Activated T-helper 2 cell treated with anti-CD3 and anti-CD28 coated beads, Interferon-gamma antibody, Interleukin-2, Interleukin-4, amounts not matched to agents 10 μg/mL and 5 μg/mL and 100 μg/mL, durations not matched to agents 14 hours and 24 hours and 36 hours (primary cell): Measurements from ENCODE around the gene CFAP52. TPM values are rescaled to one million over a fixed set of nuclear protein-coding genes. Genes with fewer than 3 reads are reported as not detected.
"Not testable (repeated sequence)": the region's sequence is repeated elsewhere in the genome, so short reads cannot be mapped to it uniquely, and the experiment has no call there.

Source experiments
- DNase-seq: peaks from one replicate; pipeline ENCODE4 v3.0.0; 2021; ENCODE audit warnings: low spot score
- H3K27ac Mint-ChIP-seq: one replicate; pipeline ENCODE4 v1.8.0; 2021; ENCODE audit warnings: mixed read lengths
- H3K27me3 Mint-ChIP-seq: one replicate; pipeline ENCODE4 v1.8.0; 2021; ENCODE audit warnings: low read depth, mixed read lengths
- H3K36me3 Mint-ChIP-seq: one replicate; pipeline ENCODE4 v1.8.0; 2021; ENCODE audit warnings: low read depth, mixed read lengths
- H3K4me1 Mint-ChIP-seq: one replicate; pipeline ENCODE4 v1.8.0; 2021; ENCODE audit warnings: low read depth, mixed read lengths
- H3K4me3 Mint-ChIP-seq: one replicate; pipeline ENCODE4 v1.8.0; 2021; ENCODE audit warnings: low read depth, mild to moderate bottlenecking, moderate library complexity, mixed read lengths
- H3K9me3 Mint-ChIP-seq: one replicate; pipeline ENCODE4 v1.8.0; 2021; ENCODE audit warnings: mixed read lengths
- intact Hi-C: fragments of 100-400 bp; cut with micrococcal nuclease; formaldehyde crosslinking; loops from one replicate; pipeline ENCODE4 v1.15.1; 2023
- total RNA-seq: library from RNA; stranded (reverse); gene quantifications from 2 replicates; pipeline ENCODE4 v1.2.3, GENCODE V29; 2022

The CFAP52 gene
- total RNA-seq, 1 donor from 2014 or later = not detected

DNA sequence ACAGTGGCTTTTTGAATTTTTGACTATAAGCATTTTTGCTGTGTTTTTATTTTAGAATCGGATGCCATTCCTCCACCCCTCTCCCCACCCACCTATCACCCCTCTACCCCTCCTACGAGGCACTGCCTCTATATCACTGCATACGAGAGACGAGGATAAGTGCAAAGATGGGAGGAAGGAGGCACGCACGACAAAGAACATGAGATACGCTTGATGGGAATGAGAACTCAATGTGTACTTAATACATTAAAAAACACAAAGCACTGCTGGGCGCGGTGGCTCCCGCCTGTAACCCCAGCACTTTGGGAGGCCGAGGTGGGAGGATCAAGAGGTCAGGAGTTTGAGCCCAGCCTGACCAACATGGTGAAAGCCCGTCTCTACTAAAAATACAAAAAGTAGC is 60.1 kb downstream of the CFAP52 start:
- no peaks in the 10 kb centered on the region for H3K9me3 Mint-ChIP-seq
- H3K27ac Mint-ChIP-seq = no peak overlapping the region
- intact Hi-C loops = no loop called here
- H3K36me3 Mint-ChIP-seq = no peaks in the 10 kb centered on the region
- no peaks in the 10 kb centered on the region for H3K27me3 Mint-ChIP-seq
- no peak overlapping the region for H3K4me3 Mint-ChIP-seq
- no peak for DNase-seq
- no peaks in the 10 kb centered on the region for H3K4me1 Mint-ChIP-seq

DNA sequence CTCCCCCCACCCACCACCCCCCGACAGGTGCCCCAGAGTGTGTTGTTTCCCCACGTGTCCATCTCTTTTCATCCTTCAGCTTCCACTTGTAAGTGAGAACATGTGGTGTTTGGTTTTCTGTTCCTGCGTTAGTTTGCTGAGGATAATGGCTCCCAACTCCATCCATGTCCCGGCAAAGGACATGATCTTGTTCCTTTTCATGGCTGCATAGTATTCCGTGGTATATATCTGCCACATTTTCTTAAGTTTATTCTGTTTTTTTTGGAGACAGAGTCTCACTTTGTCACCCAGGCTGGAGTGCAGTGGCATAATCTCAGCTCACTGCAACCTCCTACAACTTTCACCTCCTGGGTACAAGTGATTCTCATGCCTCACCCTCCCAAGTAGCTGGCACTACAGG is 63.9 kb downstream of the CFAP52 start:
- not testable (repeated sequence) for DNase-seq

GRCh38 chr17:9643611-9644010 is 67.2 kb downstream of the CFAP52 start:
- Mint-ChIP-seq H3K27ac (no peak overlapping the region), H3K36me3 (no peaks in the 10 kb centered on the region), H3K9me3 (no peaks in the 10 kb centered on the region), H3K4me3 (no peak overlapping the region), H3K27me3 (peaks cover 36% of the 10 kb centered on the region), H3K4me1 (peaks cover 14% of the 10 kb centered on the region)
- DNase-seq = no peak
- intact Hi-C loops = no loop called here

More for the DNA sequence above, 63.9 kb downstream of the CFAP52 start:
- H3K4me3 Mint-ChIP-seq, H3K27ac Mint-ChIP-seq, intact Hi-C loops, H3K4me1 Mint-ChIP-seq, H3K9me3 Mint-ChIP-seq, H3K36me3 Mint-ChIP-seq: not testable (repeated sequence)
- peaks cover 15% of the 10 kb centered on the region for H3K27me3 Mint-ChIP-seq

- peaks cover 14% of the 10 kb centered on the region for H3K4me1 Mint-ChIP-seq
- peak; percentile 8 for DNase-seq
- peak within 1 kb of the TSS; percentile 74 for H3K4me3 Mint-ChIP-seq
- intact Hi-C loops = no loop called here
- peaks cover 38% of the 10 kb centered on the region for H3K27me3 Mint-ChIP-seq
- H3K36me3 Mint-ChIP-seq = no peaks in the 10 kb centered on the region
- H3K9me3 Mint-ChIP-seq = no peaks in the 10 kb centered on the region
- H3K27ac Mint-ChIP-seq = no peak within 1 kb of the TSS
These were observed 68.7 kb downstream of the CFAP52 start, which contains the start of gene USP43 for GRCh38 chr17:9644910-9645751. Gene USP43 (plus strand): TSS chr17:9645517. CDS start chr17:9645633, 116 bp downstream.

DNA sequence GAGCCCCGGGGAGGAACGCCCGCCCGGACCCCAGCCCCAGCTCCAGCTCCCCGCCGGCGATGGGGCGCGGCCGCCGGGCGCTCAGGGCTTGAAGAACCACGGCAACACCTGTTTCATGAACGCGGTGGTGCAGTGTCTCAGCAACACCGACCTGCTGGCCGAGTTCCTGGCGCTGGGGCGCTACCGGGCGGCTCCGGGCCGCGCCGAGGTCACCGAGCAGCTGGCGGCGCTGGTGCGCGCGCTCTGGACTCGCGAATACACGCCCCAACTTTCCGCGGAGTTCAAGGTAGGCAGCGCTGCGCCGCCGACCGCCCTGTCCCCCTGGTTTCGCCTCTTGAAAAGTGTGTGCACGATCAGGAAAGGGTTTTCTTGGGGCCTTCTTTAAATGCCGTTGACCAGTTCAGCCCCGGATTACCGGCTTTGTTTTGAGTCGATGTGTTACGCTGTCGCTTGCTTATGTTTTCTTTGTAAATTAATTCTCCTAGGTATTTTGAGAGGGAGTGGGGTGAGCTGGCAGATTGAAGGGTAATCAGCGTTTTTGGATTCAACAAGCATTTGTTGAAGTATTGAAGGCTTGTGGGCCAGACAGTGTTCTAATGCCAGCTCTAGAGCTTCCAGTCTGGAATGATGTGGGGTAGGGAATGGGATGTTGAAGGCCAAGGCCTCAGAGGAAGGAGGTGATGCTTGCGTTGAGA is 69.6 kb downstream of the CFAP52 start:
- Mint-ChIP-seq H3K27ac (no peak overlapping the region), H3K36me3 (no peaks in the 10 kb centered on the region)
- intact Hi-C loops = no loop called here

GRCh38 chr17:9646546-9646885 is 70.1 kb downstream of the CFAP52 start:
- Mint-ChIP-seq H3K4me3 (peak overlapping the region; percentile 68), H3K4me1 (peaks cover 14% of the 10 kb centered on the region), H3K36me3 (no peaks in the 10 kb centered on the region), H3K27ac (no peak overlapping the region), H3K9me3 (no peaks in the 10 kb centered on the region), H3K27me3 (peaks cover 38% of the 10 kb centered on the region)
- intact Hi-C loops = no loop called here
- no peak for DNase-seq

More for the DNA sequence above, 69.6 kb downstream of the CFAP52 start:
- Mint-ChIP-seq H3K27me3 (peaks cover 38% of the 10 kb centered on the region), H3K4me1 (peaks cover 14% of the 10 kb centered on the region), H3K4me3 (peak overlapping the region; percentile 68), H3K9me3 (no peaks in the 10 kb centered on the region)
- DNase-seq = peak; percentile 11

- Mint-ChIP-seq H3K27me3 (peaks cover 38% of the 10 kb centered on the region), H3K9me3 (no peaks in the 10 kb centered on the region), H3K36me3 (no peaks in the 10 kb centered on the region), H3K4me1 (peaks cover 14% of the 10 kb centered on the region), H3K27ac (no peak overlapping the region), H3K4me3 (no peak overlapping the region)
- DNase-seq = no peak
- intact Hi-C loops = no loop called here
These were observed 70.6 kb downstream of the CFAP52 start for GRCh38 chr17:9647014-9647413.

DNA sequence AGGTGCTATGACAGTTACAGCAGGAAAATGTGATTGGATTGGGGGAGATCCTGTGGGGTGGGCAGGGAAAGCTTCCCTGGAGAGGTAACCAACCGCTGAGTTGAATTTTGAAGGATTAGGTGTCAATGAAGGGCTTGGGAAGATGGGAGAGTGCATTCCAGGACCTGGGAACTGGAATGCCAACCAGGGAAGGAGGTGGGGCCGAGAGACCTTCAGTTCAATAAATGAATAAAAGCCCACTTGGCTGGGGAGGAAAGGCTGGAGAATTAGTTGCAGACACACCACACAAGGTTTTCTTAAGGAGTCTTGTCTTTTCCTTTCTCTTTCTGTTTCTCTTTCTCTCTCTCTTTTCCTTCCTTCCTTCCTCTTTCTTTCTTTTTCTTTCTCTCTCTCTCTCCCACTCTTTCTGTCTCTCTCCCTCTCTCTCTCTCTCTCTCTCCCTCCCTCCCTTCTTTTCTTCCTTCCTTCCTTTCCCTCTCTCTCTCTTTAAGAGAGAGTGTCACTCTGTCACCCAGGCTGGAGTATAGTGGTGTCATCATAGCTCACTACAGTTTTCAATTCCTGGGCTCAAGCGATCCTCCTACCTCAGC is 72.2 kb downstream of the CFAP52 start:
- H3K36me3 Mint-ChIP-seq = no peaks in the 10 kb centered on the region
- intact Hi-C loops = no loop called here

DNA sequence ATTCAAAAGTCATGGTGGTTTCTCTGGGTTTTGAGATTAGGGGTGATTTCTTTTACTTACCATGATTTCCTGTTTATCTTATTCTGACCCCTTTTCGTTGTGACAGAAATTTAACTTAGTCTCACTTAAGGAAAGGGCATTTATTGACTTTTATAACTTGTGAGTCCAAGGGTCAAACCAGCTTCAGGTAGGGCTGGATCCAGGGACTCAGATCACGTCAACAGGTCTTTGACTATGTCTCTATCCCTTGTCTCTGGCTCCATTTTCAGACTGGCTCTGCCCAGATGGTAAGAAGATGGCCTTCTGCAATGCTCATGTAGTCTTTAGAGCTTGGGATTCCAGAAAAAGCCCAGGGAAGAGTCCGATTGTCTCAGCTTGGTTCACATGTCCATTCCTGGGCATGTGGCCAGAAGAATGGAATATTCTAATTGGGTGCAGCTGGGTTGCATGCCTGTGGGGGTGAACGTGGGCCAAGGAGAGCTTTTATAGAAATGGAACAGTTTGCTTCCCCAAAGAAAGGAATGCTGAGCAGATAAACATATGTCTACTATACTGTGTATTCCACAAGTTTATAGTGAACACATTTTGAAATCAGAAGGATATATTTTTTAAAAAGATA is 82.3 kb downstream of the CFAP52 start:
- H3K4me1 Mint-ChIP-seq = no peaks in the 10 kb centered on the region
- no peak overlapping the region for H3K27ac Mint-ChIP-seq
- H3K4me3 Mint-ChIP-seq = no peak overlapping the region

More for the DNA sequence above, 72.2 kb downstream of the CFAP52 start:
- Mint-ChIP-seq H3K27ac (no peak overlapping the region), H3K4me1 (peaks cover 14% of the 10 kb centered on the region), H3K27me3 (peaks cover 37% of the 10 kb centered on the region), H3K4me3 (no peak overlapping the region), H3K9me3 (no peaks in the 10 kb centered on the region)
- DNase-seq = no peak

DNA sequence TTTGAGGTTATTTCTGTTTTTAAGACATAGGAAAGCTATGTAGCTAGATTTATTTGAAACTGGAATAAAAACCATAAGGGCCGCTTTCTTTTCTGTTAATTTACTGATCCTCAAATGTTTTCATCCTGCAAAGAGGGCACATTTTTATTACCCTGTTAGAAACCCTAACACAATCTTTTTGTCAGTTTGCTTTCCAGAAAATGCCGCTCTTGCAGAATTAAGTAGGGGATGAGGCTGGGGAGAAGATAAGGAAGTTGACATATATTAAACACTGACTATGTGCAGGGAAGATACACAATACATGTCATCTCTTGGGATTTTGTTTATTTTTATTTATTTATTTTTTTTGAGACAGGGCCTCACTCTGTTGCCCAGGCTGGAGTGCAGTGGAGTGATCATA is 84.6 kb downstream of the CFAP52 start:
- no peaks in the 10 kb centered on the region for H3K9me3 Mint-ChIP-seq
- H3K27me3 Mint-ChIP-seq = no peaks in the 10 kb centered on the region
- no peak overlapping the region for H3K4me3 Mint-ChIP-seq
- peaks cover 3% of the 10 kb centered on the region for H3K4me1 Mint-ChIP-seq
- no peaks in the 10 kb centered on the region for H3K36me3 Mint-ChIP-seq
- intact Hi-C loops = no loop called here
- H3K27ac Mint-ChIP-seq = no peak overlapping the region
- DNase-seq = no peak

More for the DNA sequence above, 82.3 kb downstream of the CFAP52 start:
- intact Hi-C loops = no loop called here
- H3K9me3 Mint-ChIP-seq = no peaks in the 10 kb centered on the region
- no peaks in the 10 kb centered on the region for H3K36me3 Mint-ChIP-seq
- no peaks in the 10 kb centered on the region for H3K27me3 Mint-ChIP-seq
- DNase-seq = no peak

DNA sequence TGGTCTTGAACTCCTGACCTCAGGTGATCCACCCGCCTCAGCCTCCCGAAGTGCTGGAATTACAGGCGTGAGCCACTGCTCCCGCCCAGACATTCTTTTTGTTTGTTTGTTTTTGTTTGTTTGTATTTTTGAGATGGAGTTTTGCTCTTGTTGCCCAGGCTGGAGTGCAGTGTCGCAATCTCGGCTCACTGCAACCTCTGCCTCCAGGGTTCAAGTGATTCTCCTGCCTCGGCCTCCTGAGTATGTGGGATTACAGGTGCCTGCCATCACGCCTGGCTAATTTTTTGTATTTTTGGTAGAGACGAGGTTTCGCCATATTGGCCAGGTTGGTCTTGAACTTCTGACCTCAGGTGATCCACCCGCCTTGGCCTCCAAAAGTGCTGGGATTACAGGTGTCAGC is 87.1 kb downstream of the CFAP52 start:
- H3K4me3 Mint-ChIP-seq, DNase-seq, H3K9me3 Mint-ChIP-seq, intact Hi-C loops, H3K27ac Mint-ChIP-seq, H3K36me3 Mint-ChIP-seq, H3K27me3 Mint-ChIP-seq: not testable (repeated sequence)
- peaks cover 12% of the 10 kb centered on the region for H3K4me1 Mint-ChIP-seq

- no peak overlapping the region for H3K4me3 Mint-ChIP-seq
- DNase-seq = no peak
- no peak overlapping the region for H3K27ac Mint-ChIP-seq
- H3K4me1 Mint-ChIP-seq = peaks cover 12% of the 10 kb centered on the region
- peaks cover 11% of the 10 kb centered on the region for H3K27me3 Mint-ChIP-seq
- intact Hi-C loops = no loop called here
- H3K36me3 Mint-ChIP-seq = no peaks in the 10 kb centered on the region
- H3K9me3 Mint-ChIP-seq = no peaks in the 10 kb centered on the region
These were observed 90.1 kb downstream of the CFAP52 start for GRCh38 chr17:9666461-9667050.
